Measurements from ENCODE around the gene TTC21A. TPM values are rescaled to one million over a fixed set of nuclear protein-coding genes. Genes with fewer than 3 reads are reported as not detected.

TTC21A gene
- total and polyA plus RNA-seq, 2 of the 13 experiments (the other 11 are each of a cell fraction or from before 2014, with no cell fraction given): 0.31 to 1.5 TPM

- no TSS peak for BruUV-seq (replicated peaks)
- Histone ChIP-seq H3K4me3 (replicated peaks in 1 of 3; ENCODE audit: insufficient read depth in 1 of 3, low read depth in 2 of 3, low read length in 3 of 3) (peak overlapping the region; percentile 85 to 94 (median 87)), H2AFZ (ENCODE audit: low read length) (no peak overlapping the region), H3K4me1 (ENCODE audit: insufficient read depth, low read length) (peaks cover 38% of the 10 kb centered on the region), H3K4me2 (ENCODE audit: low read depth, low read length) (peak overlapping the region; percentile 97), H4K20me1 (ENCODE audit: insufficient read depth, low read length) (no peaks in the 10 kb centered on the region), H3K36me3 (replicated peaks in 1 of 2; ENCODE audit: control insufficient read depth in 1 of 2, insufficient read depth in 2 of 2, low read length in 2 of 2) (no peaks in the 10 kb centered on the region; a peak in 1 of 5 replicates), H3K9me3 (ENCODE audit: low read length) (no peaks in the 10 kb centered on the region), H3K27me3 (ENCODE audit: control insufficient read depth in 1 of 2, insufficient read depth in 2 of 2, low read length in 2 of 2) (no peaks in the 10 kb centered on the region; a peak in 1 of 5 replicates), H3K27ac (ENCODE audit: extremely low read length, insufficient read depth, low read length) (peak overlapping the region; percentile 72), H3K79me2 (ENCODE audit: insufficient read depth, low read length) (peaks cover 20% of the 10 kb centered on the region), H3K9ac (ENCODE audit: insufficient read depth, low read depth, low read length) (peak overlapping the region; percentile 90)
- intact Hi-C loops (cut with micrococcal nuclease; ENCODE audit: unreplicated experiment) (loop anchor here (5.0 kb wide), 1 partner anchor 180 kb away; no protein-coding TSS in a partner anchor), in situ Hi-C loops (cut with HindIII; ENCODE audit: extremely low pct_ligation_motif_present, low pct_unique_long_range_greater_than_20kb) (no loop called here)
- 4% methylated on average over 6 of the region's 55 CpGs for WGBS (ENCODE audit: low lambda C conversion rate)
- FAIRE-seq (no peak), ATAC-seq (peak; percentile 75), DNase-seq (ENCODE audit: low spot score) (peak; percentile 27)
- ChIA-PET POLR2A (interaction anchor here (1.0 kb wide), 2 partner anchors 71 to 78 kb away, joined by 3 read pairs; no protein-coding TSS in a partner anchor), CTCF (ENCODE audit: low intra/inter-chr PET ratio, low total read pairs) (no interaction called here)
- TF ChIP-seq NFATC3 (CRISPR knock-in tag; IDR thresholded peaks at IDR 0.05) (no peak), UBTF (CRISPR knock-in tag; IDR thresholded peaks at IDR 0.05) (peak; percentile 94), HOXA9 (CRISPR knock-in tag; IDR thresholded peaks at IDR 0.05; ENCODE audit: borderline replicate concordance) (0 out of 2 replicates have a peak, but pooled peaks have one; percentile 60), DMAP1 (CRISPR knock-in tag; IDR thresholded peaks at IDR 0.05) (0 out of 2 replicates have a peak, but pooled peaks have one; percentile 3), ELF3 (CRISPR knock-in tag; IDR thresholded peaks at IDR 0.05) (peak; percentile 19; the same call in 1 of the 2 replicates), ZHX2 (IDR thresholded peaks at IDR 0.05; ENCODE audit: low read depth) (no peak), ZHX2 (CRISPR knock-in tag; IDR thresholded peaks at IDR 0.05; ENCODE audit: borderline replicate concordance) (no peak)
- TF ChIP-seq, protein P1, sequence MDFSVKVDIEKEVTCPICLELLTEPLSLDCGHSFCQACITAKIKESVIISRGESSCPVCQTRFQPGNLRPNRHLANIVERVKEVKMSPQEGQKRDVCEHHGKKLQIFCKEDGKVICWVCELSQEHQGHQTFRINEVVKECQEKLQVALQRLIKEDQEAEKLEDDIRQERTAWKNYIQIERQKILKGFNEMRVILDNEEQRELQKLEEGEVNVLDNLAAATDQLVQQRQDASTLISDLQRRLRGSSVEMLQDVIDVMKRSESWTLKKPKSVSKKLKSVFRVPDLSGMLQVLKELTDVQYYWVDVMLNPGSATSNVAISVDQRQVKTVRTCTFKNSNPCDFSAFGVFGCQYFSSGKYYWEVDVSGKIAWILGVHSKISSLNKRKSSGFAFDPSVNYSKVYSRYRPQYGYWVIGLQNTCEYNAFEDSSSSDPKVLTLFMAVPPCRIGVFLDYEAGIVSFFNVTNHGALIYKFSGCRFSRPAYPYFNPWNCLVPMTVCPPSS (IDR thresholded peaks at IDR 0.05): no peak
- TF ChIP-seq, protein P2, sequence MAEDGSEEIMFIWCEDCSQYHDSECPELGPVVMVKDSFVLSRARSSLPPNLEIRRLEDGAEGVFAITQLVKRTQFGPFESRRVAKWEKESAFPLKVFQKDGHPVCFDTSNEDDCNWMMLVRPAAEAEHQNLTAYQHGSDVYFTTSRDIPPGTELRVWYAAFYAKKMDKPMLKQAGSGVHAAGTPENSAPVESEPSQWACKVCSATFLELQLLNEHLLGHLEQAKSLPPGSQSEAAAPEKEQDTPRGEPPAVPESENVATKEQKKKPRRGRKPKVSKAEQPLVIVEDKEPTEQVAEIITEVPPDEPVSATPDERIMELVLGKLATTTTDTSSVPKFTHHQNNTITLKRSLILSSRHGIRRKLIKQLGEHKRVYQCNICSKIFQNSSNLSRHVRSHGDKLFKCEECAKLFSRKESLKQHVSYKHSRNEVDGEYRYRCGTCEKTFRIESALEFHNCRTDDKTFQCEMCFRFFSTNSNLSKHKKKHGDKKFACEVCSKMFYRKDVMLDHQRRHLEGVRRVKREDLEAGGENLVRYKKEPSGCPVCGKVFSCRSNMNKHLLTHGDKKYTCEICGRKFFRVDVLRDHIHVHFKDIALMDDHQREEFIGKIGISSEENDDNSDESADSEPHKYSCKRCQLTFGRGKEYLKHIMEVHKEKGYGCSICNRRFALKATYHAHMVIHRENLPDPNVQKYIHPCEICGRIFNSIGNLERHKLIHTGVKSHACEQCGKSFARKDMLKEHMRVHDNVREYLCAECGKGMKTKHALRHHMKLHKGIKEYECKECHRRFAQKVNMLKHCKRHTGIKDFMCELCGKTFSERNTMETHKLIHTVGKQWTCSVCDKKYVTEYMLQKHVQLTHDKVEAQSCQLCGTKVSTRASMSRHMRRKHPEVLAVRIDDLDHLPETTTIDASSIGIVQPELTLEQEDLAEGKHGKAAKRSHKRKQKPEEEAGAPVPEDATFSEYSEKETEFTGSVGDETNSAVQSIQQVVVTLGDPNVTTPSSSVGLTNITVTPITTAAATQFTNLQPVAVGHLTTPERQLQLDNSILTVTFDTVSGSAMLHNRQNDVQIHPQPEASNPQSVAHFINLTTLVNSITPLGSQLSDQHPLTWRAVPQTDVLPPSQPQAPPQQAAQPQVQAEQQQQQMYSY (CRISPR knock-in tag; IDR thresholded peaks at IDR 0.05): peak; percentile 45; the same call in 1 of the 2 replicates
Measured at GRCh38 chr3:39106851-39107387, 561 bp upstream of the TTC21A start.

Data from HepG2 (cell line).